Adrenal gland (tissue), 5 donors: ENCODE data around the gene MED1.

Experiments used
- POLR2A ChIP-seq, 2 donors: fragments of 450-650 bp; IDR thresholded peaks; one replicate each; pipeline ENCODE4 v1.6.1; 2017; ENCODE audit warnings: antibody characterized with exemption in 2 of 2, mild to moderate bottlenecking in 2 of 2, moderate library complexity in 1 of 2
- TF ChIP-seq, protein P1 (sequence below), 6 experiments: fragments of 450-650 bp in 4 of 6; fragments of 200-600 bp in 2 of 6; sonication (generic) in 1 of 6; IDR thresholded peaks; 1 replicate in 5 of 6; 2 replicates in 1 of 6; pipeline versions ENCODE4 v1.5.1 to v1.8.0; 2016 to 2021; ENCODE audit warnings: antibody characterized with exemption in 6 of 6, mild to moderate bottlenecking in 2 of 6, moderate library complexity in 1 of 6
- donor health status: DM: no; HTN: no; CAD: no.

GRCh38 chr17:39473310-39473709, 22.2 kb upstream of the MED1 start:
- TF ChIP-seq POLR2A (IDR thresholded peaks at IDR 0.05), result no peak
- TF ChIP-seq, protein P1, sequence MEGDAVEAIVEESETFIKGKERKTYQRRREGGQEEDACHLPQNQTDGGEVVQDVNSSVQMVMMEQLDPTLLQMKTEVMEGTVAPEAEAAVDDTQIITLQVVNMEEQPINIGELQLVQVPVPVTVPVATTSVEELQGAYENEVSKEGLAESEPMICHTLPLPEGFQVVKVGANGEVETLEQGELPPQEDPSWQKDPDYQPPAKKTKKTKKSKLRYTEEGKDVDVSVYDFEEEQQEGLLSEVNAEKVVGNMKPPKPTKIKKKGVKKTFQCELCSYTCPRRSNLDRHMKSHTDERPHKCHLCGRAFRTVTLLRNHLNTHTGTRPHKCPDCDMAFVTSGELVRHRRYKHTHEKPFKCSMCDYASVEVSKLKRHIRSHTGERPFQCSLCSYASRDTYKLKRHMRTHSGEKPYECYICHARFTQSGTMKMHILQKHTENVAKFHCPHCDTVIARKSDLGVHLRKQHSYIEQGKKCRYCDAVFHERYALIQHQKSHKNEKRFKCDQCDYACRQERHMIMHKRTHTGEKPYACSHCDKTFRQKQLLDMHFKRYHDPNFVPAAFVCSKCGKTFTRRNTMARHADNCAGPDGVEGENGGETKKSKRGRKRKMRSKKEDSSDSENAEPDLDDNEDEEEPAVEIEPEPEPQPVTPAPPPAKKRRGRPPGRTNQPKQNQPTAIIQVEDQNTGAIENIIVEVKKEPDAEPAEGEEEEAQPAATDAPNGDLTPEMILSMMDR (IDR thresholded peaks at IDR 0.05), result no peak
